Lower leg skin (tissue), 4 donors: Measurements from ENCODE around the gene UNC119. TPM values are rescaled to one million over a fixed set of nuclear protein-coding genes. Genes with fewer than 3 reads are reported as not detected.

Experiments
- DNase-seq, 2 donors: peaks; one replicate each; pipeline ENCODE4 v3.0.0-alpha.2; 2019; ENCODE audit warnings: low spot score in 2 of 2
- H3K4me3 ChIP-seq: fragments of 200-600 bp; sonication (generic); 2 replicates; pipeline ENCODE4 v1.5.1; 2017; ENCODE audit warnings: mild to moderate bottlenecking, low read depth; ENCODE audit not compliant: poor library complexity, severe bottlenecking
- POLR2A ChIP-seq, 2 donors: fragments of 450-650 bp; IDR thresholded peaks; one replicate each; pipeline ENCODE4 v1.6.1; 2016 to 2017; ENCODE audit warnings: antibody characterized with exemption in 2 of 2, mild to moderate bottlenecking in 1 of 2, moderate library complexity in 1 of 2
- WGBS, 2 donors: methylation state at CpG; one replicate each; pipeline ENCODE4 v1.1.5; 2018; 5-methylcytosine and 5-hydroxymethylcytosine counted together
- intact Hi-C: fragments of 100-400 bp; cut with DNase I; formaldehyde crosslinking; loops from one replicate; pipeline ENCODE4 v1.15.0; 2023; ENCODE audit warnings: low total_unique reads
- total RNA-seq, 4 donors: library from RNA; depleted of rRNA; stranded (reverse); fragments of >200 nt; gene quantifications; one replicate each; pipeline ENCODE4 v1.1.0, GENCODE V29; 2016
- TF ChIP-seq, protein P1 (sequence below), 3 donors: fragments of 450-650 bp; IDR thresholded peaks; one replicate each; pipeline ENCODE4 v1.5.1; 2016; ENCODE audit warnings: antibody characterized with exemption in 3 of 3, mild to moderate bottlenecking in 3 of 3, moderate library complexity in 2 of 3

The UNC119 gene
- total RNA-seq, 4 donors from 2014 or later = 41.2 to 41.6 (median 41.4) TPM

DNA sequence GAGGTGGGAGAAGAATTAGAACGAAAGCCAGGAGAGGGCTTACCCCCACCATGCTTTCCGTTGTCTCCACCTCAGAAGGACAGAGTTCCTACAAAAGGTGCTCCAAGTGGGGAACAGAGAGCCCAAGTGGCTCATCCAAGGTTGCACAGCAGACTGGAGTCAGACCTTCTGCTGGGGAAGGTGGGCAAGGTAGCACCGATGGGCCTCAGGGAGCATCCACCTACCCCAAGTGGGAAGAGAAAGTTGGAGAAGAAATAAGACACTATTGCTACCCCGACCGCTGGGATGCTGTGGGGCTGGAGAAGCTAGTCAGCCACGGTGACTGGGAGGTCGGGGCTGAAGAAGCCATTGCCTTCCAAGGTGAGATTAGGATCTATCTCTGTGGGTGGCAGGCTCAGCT is 21.5 kb downstream of the UNC119 start:
- 68 to 69% methylated on average over 7 of the region's 7 CpGs for WGBS, 2 donors
- no peak for DNase-seq
- TF ChIP-seq, protein P1, sequence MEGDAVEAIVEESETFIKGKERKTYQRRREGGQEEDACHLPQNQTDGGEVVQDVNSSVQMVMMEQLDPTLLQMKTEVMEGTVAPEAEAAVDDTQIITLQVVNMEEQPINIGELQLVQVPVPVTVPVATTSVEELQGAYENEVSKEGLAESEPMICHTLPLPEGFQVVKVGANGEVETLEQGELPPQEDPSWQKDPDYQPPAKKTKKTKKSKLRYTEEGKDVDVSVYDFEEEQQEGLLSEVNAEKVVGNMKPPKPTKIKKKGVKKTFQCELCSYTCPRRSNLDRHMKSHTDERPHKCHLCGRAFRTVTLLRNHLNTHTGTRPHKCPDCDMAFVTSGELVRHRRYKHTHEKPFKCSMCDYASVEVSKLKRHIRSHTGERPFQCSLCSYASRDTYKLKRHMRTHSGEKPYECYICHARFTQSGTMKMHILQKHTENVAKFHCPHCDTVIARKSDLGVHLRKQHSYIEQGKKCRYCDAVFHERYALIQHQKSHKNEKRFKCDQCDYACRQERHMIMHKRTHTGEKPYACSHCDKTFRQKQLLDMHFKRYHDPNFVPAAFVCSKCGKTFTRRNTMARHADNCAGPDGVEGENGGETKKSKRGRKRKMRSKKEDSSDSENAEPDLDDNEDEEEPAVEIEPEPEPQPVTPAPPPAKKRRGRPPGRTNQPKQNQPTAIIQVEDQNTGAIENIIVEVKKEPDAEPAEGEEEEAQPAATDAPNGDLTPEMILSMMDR (IDR thresholded peaks at IDR 0.05) = no peak
- TF ChIP-seq POLR2A (IDR thresholded peaks at IDR 0.05) = no peak
- intact Hi-C loops = no loop called here
- H3K4me3 ChIP-seq = no peak overlapping the region

GRCh38 chr17:28530250-28530649 is 22.2 kb downstream of the UNC119 start:
- H3K4me3 ChIP-seq = no peak overlapping the region
- 80 to 86% methylated on average over 4 of the region's 4 CpGs for WGBS, 2 donors
- intact Hi-C loops = no loop called here
- TF ChIP-seq POLR2A (IDR thresholded peaks at IDR 0.05) = no peak
- TF ChIP-seq, protein P1 (IDR thresholded peaks at IDR 0.05) = no peak
- DNase-seq = no peak

- intact Hi-C loops = no loop called here
- 92 to 97% methylated on average over 3 of the region's 3 CpGs for WGBS, 2 donors
- DNase-seq = no peak
- TF ChIP-seq POLR2A (IDR thresholded peaks at IDR 0.05) = no peak
- TF ChIP-seq, protein P1 (IDR thresholded peaks at IDR 0.05) = no peak
- H3K4me3 ChIP-seq = no peak overlapping the region
These were observed 23.4 kb downstream of the UNC119 start for GRCh38 chr17:28529013-28529400.

DNA sequence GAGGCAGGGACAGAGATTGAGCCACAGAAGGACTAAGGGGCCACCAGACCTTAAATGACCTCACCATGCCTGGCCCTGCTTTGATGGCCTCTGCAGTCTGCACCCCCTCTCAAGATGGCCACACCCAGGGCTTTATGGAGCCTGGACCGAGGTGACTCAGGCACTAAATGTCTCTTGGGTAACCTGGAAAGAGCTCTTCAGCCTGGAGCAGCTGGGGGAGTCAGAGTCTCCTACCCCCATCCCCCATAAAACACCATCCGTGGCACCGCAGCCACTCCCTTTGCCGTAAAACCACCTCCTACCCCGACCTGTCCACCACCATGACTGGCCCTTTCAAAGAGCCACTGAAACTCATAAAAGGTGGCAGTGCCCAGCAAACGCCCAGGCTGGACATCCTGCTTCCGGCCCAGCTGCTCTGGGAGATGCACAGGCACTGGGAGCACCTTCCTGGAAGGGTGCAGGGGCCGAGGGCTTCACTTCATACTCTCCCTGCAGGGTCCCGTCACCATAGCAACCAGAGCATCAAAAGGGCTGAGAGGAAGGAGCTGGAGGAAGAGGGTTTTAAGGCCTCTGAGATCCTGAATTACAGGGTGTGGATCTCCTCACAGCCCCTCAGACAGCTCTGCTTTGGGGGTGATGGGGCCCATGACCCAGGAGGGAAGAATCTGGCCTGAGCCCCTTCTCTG is 24.0 kb downstream of the UNC119 start:
- no peak overlapping the region for H3K4me3 ChIP-seq
- no peak for DNase-seq
- TF ChIP-seq, protein P1 (IDR thresholded peaks at IDR 0.05) = no peak
- no peak for TF ChIP-seq POLR2A (IDR thresholded peaks at IDR 0.05)
- WGBS, 2 donors = 58 to 63% methylated on average over 7 to 9 of the region's 9 CpGs
- intact Hi-C loops = no loop called here

DNA sequence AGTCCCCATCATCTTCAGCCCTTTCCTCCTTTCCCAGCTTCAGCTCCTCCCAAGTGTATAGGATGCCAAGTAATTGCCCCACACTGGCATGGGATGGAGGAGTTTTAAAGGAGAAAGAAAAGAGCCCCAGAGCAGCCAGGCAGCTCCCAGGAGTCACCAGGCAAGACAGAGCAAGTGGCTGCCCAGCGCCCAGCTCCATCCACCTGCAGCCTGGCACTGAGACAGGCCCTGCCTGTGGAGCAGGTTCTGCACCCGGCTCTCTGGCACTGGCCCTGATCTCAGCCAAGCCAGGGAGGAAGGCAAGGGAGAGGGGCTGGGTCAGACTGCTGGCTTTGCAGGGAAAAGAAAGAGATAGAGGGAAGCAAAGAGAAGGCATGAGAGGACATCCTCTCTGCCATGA is 24.6 kb downstream of the UNC119 start:
- 37 to 44% methylated on average over 2 of the region's 2 CpGs for WGBS, 2 donors
- TF ChIP-seq, protein P1 (IDR thresholded peaks at IDR 0.05) = no peak
- no peak for TF ChIP-seq POLR2A (IDR thresholded peaks at IDR 0.05)
- peak in 1 of 2 donors; percentile 53 for DNase-seq
- no peak overlapping the region for H3K4me3 ChIP-seq
- intact Hi-C loops = no loop called here

DNA sequence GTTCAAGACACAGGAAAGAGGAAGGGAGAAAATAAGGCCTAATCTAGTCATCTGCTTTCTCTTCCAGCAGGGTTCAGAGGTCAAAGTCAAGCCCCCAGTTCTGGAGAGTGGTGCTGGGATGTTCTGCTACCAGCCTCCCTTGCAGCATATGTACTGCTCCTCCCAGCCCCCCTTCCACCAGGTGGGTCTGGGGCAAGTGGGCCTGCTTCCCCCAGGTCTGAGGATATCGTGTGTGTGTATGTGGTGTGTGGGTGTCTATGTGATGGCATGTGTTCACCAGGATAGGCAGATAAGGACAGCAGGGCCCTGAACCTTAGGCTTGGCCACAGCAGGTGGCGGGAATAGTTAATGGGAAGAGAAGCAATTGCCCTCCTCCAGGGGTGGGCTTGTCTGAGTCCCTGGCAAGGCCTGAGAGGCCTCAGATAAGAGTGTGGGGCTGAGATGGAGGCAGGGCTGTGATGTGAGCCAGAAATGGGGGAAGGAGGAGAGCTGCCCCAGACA is 25.2 kb downstream of the UNC119 start:
- intact Hi-C loops = no loop called here
- no peak for DNase-seq
- TF ChIP-seq POLR2A (IDR thresholded peaks at IDR 0.05) = no peak
- TF ChIP-seq, protein P1 (IDR thresholded peaks at IDR 0.05) = no peak
- 55 to 94% methylated on average over 2 of the region's 2 CpGs for WGBS, 2 donors
- no peak overlapping the region for H3K4me3 ChIP-seq
